ENCODE data around the gene MAP3K9.

MAP3K9 gene

GRCh38 chr14:70804556-70805162, 4.7 kb downstream of the MAP3K9 start:
- H3K4me3 ChIP-seq (ENCODE audit: low read depth in 1 of 5, low read length in 5 of 5), result no peak overlapping the region
- H3K9me3 ChIP-seq (ENCODE audit: control insufficient read depth in 5 of 5, low read length in 5 of 5), result no peaks in the 10 kb centered on the region
- no peak overlapping the region for H3K9ac ChIP-seq (ENCODE audit: low read length in 5 of 5)
- no peak overlapping the region for H3K27ac ChIP-seq (ENCODE audit: low read depth, low read length)
- H3K36me3 ChIP-seq (ENCODE audit: control insufficient read depth in 5 of 5, insufficient read depth in 5 of 5, low read length in 5 of 5), result no peaks in the 10 kb centered on the region
- H3K4me1 ChIP-seq (ENCODE audit: control insufficient read depth in 5 of 5, insufficient read depth in 5 of 5, low read length in 5 of 5), result peaks cover 0 to 13% (median 9%) of the 10 kb centered on the region in 5 donors
- H3K27me3 ChIP-seq (ENCODE audit: control insufficient read depth in 5 of 5, insufficient read depth in 4 of 5, low read length in 5 of 5), result peaks cover 0 to 20% (median 9%) of the 10 kb centered on the region in 5 donors

GRCh38 chr14:70803321-70804310, 5.7 kb downstream of the MAP3K9 start:
- H3K4me3 ChIP-seq (ENCODE audit: low read depth in 1 of 5, low read length in 5 of 5), result no peak overlapping the region
- H3K4me1 ChIP-seq (ENCODE audit: control insufficient read depth in 5 of 5, insufficient read depth in 5 of 5, low read length in 5 of 5), result peaks cover 0 to 7% (median 5%) of the 10 kb centered on the region in 5 donors
- H3K9ac ChIP-seq (ENCODE audit: low read length in 5 of 5), result no peak overlapping the region
- H3K27ac ChIP-seq (ENCODE audit: low read depth, low read length), result no peak overlapping the region
- no peaks in the 10 kb centered on the region for H3K36me3 ChIP-seq (ENCODE audit: control insufficient read depth in 5 of 5, insufficient read depth in 5 of 5, low read length in 5 of 5)
- peaks cover 0 to 20% (median 9%) of the 10 kb centered on the region in 5 donors for H3K27me3 ChIP-seq (ENCODE audit: control insufficient read depth in 5 of 5, insufficient read depth in 4 of 5, low read length in 5 of 5)
- H3K9me3 ChIP-seq (ENCODE audit: control insufficient read depth in 5 of 5, low read length in 5 of 5), result no peaks in the 10 kb centered on the region

- H3K4me3 ChIP-seq (ENCODE audit: low read depth in 1 of 5, low read length in 5 of 5), result no peak overlapping the region
- H3K9me3 ChIP-seq (ENCODE audit: control insufficient read depth in 5 of 5, low read length in 5 of 5), result no peaks in the 10 kb centered on the region
- no peaks in the 10 kb centered on the region for H3K36me3 ChIP-seq (ENCODE audit: control insufficient read depth in 5 of 5, insufficient read depth in 5 of 5, low read length in 5 of 5)
- H3K27me3 ChIP-seq (ENCODE audit: control insufficient read depth in 5 of 5, insufficient read depth in 4 of 5, low read length in 5 of 5), result peaks cover 0 to 14% (median 5%) of the 10 kb centered on the region in 5 donors
- H3K9ac ChIP-seq (ENCODE audit: low read length in 5 of 5), result no peak overlapping the region
- no peak overlapping the region for H3K27ac ChIP-seq (ENCODE audit: low read depth, low read length)
- H3K4me1 ChIP-seq (ENCODE audit: control insufficient read depth in 5 of 5, insufficient read depth in 5 of 5, low read length in 5 of 5), result no peaks in the 10 kb centered on the region
Measured at GRCh38 chr14:70802379-70802778, 6.9 kb downstream of the MAP3K9 start.

GRCh38 chr14:70801836-70802235, 7.5 kb downstream of the MAP3K9 start:
- Histone ChIP-seq H3K9me3 (ENCODE audit: control insufficient read depth in 5 of 5, low read length in 5 of 5) (no peaks in the 10 kb centered on the region), H3K27ac (ENCODE audit: low read depth, low read length) (no peak overlapping the region), H3K4me1 (ENCODE audit: control insufficient read depth in 5 of 5, insufficient read depth in 5 of 5, low read length in 5 of 5) (no peaks in the 10 kb centered on the region), H3K27me3 (ENCODE audit: control insufficient read depth in 5 of 5, insufficient read depth in 4 of 5, low read length in 5 of 5) (peaks cover 0 to 11% (median 4%) of the 10 kb centered on the region in 5 donors), H3K4me3 (ENCODE audit: low read depth in 1 of 5, low read length in 5 of 5) (no peak overlapping the region), H3K9ac (ENCODE audit: low read length in 5 of 5) (no peak overlapping the region), H3K36me3 (ENCODE audit: control insufficient read depth in 5 of 5, insufficient read depth in 5 of 5, low read length in 5 of 5) (no peaks in the 10 kb centered on the region)

- Histone ChIP-seq H3K27me3 (ENCODE audit: control insufficient read depth in 5 of 5, insufficient read depth in 4 of 5, low read length in 5 of 5) (peaks cover 0 to 4% (median 0%) of the 10 kb centered on the region in 5 donors), H3K27ac (ENCODE audit: low read depth, low read length) (no peak overlapping the region), H3K4me1 (ENCODE audit: control insufficient read depth in 5 of 5, insufficient read depth in 5 of 5, low read length in 5 of 5) (no peaks in the 10 kb centered on the region), H3K9me3 (ENCODE audit: control insufficient read depth in 5 of 5, low read length in 5 of 5) (no peaks in the 10 kb centered on the region), H3K4me3 (ENCODE audit: low read depth in 1 of 5, low read length in 5 of 5) (no peak overlapping the region), H3K36me3 (ENCODE audit: control insufficient read depth in 5 of 5, insufficient read depth in 5 of 5, low read length in 5 of 5) (no peaks in the 10 kb centered on the region), H3K9ac (ENCODE audit: low read length in 5 of 5) (no peak overlapping the region)
Measured at GRCh38 chr14:70796551-70796950, 12.8 kb downstream of the MAP3K9 start.

- H3K36me3 ChIP-seq (ENCODE audit: control insufficient read depth in 5 of 5, insufficient read depth in 5 of 5, low read length in 5 of 5), result no peaks in the 10 kb centered on the region
- H3K9ac ChIP-seq (ENCODE audit: low read length in 5 of 5), result no peak overlapping the region
- no peaks in the 10 kb centered on the region for H3K4me1 ChIP-seq (ENCODE audit: control insufficient read depth in 5 of 5, insufficient read depth in 5 of 5, low read length in 5 of 5)
- no peak overlapping the region for H3K4me3 ChIP-seq (ENCODE audit: low read depth in 1 of 5, low read length in 5 of 5)
- H3K27me3 ChIP-seq (ENCODE audit: control insufficient read depth in 5 of 5, insufficient read depth in 4 of 5, low read length in 5 of 5), result peaks cover 0 to 4% (median 0%) of the 10 kb centered on the region in 5 donors
- H3K27ac ChIP-seq (ENCODE audit: low read depth, low read length), result no peak overlapping the region
- no peaks in the 10 kb centered on the region for H3K9me3 ChIP-seq (ENCODE audit: control insufficient read depth in 5 of 5, low read length in 5 of 5)
Measured at GRCh38 chr14:70794294-70794693, 15.0 kb downstream of the MAP3K9 start.

- Histone ChIP-seq H3K4me3 (ENCODE audit: low read depth in 1 of 5, low read length in 5 of 5) (no peak overlapping the region), H3K27ac (ENCODE audit: low read depth, low read length) (no peak overlapping the region), H3K4me1 (ENCODE audit: control insufficient read depth in 5 of 5, insufficient read depth in 5 of 5, low read length in 5 of 5) (no peaks in the 10 kb centered on the region), H3K9me3 (ENCODE audit: control insufficient read depth in 5 of 5, low read length in 5 of 5) (no peaks in the 10 kb centered on the region), H3K27me3 (ENCODE audit: control insufficient read depth in 5 of 5, insufficient read depth in 4 of 5, low read length in 5 of 5) (peaks cover 0 to 4% (median 0%) of the 10 kb centered on the region in 5 donors), H3K9ac (ENCODE audit: low read length in 5 of 5) (no peak overlapping the region), H3K36me3 (ENCODE audit: control insufficient read depth in 5 of 5, insufficient read depth in 5 of 5, low read length in 5 of 5) (no peaks in the 10 kb centered on the region)
Measured at GRCh38 chr14:70793637-70794036, 15.7 kb downstream of the MAP3K9 start.

GRCh38 chr14:70792939-70793338, 16.4 kb downstream of the MAP3K9 start:
- Histone ChIP-seq H3K4me3 (ENCODE audit: low read depth in 1 of 5, low read length in 5 of 5) (no peak overlapping the region), H3K4me1 (ENCODE audit: control insufficient read depth in 5 of 5, insufficient read depth in 5 of 5, low read length in 5 of 5) (no peaks in the 10 kb centered on the region), H3K27me3 (ENCODE audit: control insufficient read depth in 5 of 5, insufficient read depth in 4 of 5, low read length in 5 of 5) (peaks cover 0 to 3% (median 0%) of the 10 kb centered on the region in 5 donors), H3K9me3 (ENCODE audit: control insufficient read depth in 5 of 5, low read length in 5 of 5) (no peaks in the 10 kb centered on the region), H3K9ac (ENCODE audit: low read length in 5 of 5) (no peak overlapping the region), H3K36me3 (ENCODE audit: control insufficient read depth in 5 of 5, insufficient read depth in 5 of 5, low read length in 5 of 5) (no peaks in the 10 kb centered on the region), H3K27ac (ENCODE audit: low read depth, low read length) (no peak overlapping the region)

- no peak overlapping the region for H3K27ac ChIP-seq (ENCODE audit: low read depth, low read length)
Measured at GRCh38 chr14:70791971-70792370, 17.3 kb downstream of the MAP3K9 start.

GRCh38 chr14:70789961-70790360, 19.4 kb downstream of the MAP3K9 start:
- H3K4me3 ChIP-seq (ENCODE audit: low read depth in 1 of 5, low read length in 5 of 5), result no peak overlapping the region
- no peak overlapping the region for H3K27ac ChIP-seq (ENCODE audit: low read depth, low read length)
- no peaks in the 10 kb centered on the region for H3K9me3 ChIP-seq (ENCODE audit: control insufficient read depth in 5 of 5, low read length in 5 of 5)
- H3K27me3 ChIP-seq (ENCODE audit: control insufficient read depth in 5 of 5, insufficient read depth in 4 of 5, low read length in 5 of 5), result no peaks in the 10 kb centered on the region
- no peak overlapping the region for H3K9ac ChIP-seq (ENCODE audit: low read length in 5 of 5)
- no peaks in the 10 kb centered on the region for H3K36me3 ChIP-seq (ENCODE audit: control insufficient read depth in 5 of 5, insufficient read depth in 5 of 5, low read length in 5 of 5)
- no peaks in the 10 kb centered on the region for H3K4me1 ChIP-seq (ENCODE audit: control insufficient read depth in 5 of 5, insufficient read depth in 5 of 5, low read length in 5 of 5)

More at GRCh38 chr14:70791971-70792370, 17.3 kb downstream of the MAP3K9 start:
- Histone ChIP-seq H3K4me3 (ENCODE audit: low read depth in 1 of 5, low read length in 5 of 5) (no peak overlapping the region), H3K9ac (ENCODE audit: low read length in 5 of 5) (no peak overlapping the region), H3K4me1 (ENCODE audit: control insufficient read depth in 5 of 5, insufficient read depth in 5 of 5, low read length in 5 of 5) (no peaks in the 10 kb centered on the region), H3K9me3 (ENCODE audit: control insufficient read depth in 5 of 5, low read length in 5 of 5) (no peaks in the 10 kb centered on the region), H3K27me3 (ENCODE audit: control insufficient read depth in 5 of 5, insufficient read depth in 4 of 5, low read length in 5 of 5) (no peaks in the 10 kb centered on the region), H3K36me3 (ENCODE audit: control insufficient read depth in 5 of 5, insufficient read depth in 5 of 5, low read length in 5 of 5) (no peaks in the 10 kb centered on the region)
